Measurements from ENCODE around the gene HARBI1. TPM values are rescaled to one million over a fixed set of nuclear protein-coding genes. Genes with fewer than 3 reads are reported as not detected.

HARBI1 gene, protein sequence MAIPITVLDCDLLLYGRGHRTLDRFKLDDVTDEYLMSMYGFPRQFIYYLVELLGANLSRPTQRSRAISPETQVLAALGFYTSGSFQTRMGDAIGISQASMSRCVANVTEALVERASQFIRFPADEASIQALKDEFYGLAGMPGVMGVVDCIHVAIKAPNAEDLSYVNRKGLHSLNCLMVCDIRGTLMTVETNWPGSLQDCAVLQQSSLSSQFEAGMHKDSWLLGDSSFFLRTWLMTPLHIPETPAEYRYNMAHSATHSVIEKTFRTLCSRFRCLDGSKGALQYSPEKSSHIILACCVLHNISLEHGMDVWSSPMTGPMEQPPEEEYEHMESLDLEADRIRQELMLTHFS
- 1 to 10 TPM; 2.5 to 7.5 (median 3.6) TPM for total RNA-seq

DNA sequence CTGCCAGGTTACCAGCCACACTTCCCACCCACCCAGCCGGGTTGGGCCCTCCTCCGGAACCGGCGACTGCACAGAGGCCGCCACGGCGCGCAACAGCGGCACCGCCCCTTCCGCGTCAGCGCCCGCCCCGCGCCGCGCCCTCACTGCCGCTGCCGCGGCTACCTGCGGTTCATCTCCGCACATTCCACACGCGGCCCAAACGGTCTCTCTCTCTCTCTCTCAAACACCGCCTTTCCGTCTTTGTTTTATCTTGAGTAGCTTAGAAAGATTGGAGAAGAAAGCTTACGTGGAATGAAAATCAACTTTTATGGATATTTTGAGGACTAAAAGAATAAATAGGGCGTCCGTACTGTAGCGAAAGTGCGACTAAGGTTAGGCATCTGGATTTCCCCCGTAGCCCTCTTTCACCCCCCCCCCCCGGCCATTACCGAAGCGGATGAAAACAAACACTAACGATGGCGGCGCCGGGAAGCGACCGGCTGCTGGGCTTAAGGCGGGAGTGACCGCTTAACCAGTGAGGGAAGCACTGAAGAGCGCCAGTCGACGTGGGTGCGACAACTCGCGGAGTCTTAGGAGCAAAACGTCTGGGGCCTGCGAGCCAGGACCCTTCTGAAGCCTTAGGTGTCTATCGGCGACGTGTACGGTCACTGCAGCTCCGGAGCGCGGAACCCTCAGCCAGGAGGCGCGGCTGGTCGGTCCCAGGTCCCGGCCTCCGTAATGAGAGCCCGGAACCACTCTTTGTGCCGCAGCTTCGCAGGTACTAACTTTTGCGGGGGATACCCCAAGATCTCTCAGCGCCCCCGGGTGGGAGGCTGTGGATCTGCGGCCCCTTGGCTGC, at the start of gene HARBI1, which contains the start of gene ATG13:
Gene HARBI1, minus strand, starts transcription at position 94 of the 838 bp plus-strand sequence. CDS start 990 bp downstream, outside the sequence.
Gene ATG13, plus strand, starts transcription at position 420 of the 838 bp plus-strand sequence. CDS start 26,739 bp downstream, outside the sequence.
- TF ChIP-seq, protein P1, sequence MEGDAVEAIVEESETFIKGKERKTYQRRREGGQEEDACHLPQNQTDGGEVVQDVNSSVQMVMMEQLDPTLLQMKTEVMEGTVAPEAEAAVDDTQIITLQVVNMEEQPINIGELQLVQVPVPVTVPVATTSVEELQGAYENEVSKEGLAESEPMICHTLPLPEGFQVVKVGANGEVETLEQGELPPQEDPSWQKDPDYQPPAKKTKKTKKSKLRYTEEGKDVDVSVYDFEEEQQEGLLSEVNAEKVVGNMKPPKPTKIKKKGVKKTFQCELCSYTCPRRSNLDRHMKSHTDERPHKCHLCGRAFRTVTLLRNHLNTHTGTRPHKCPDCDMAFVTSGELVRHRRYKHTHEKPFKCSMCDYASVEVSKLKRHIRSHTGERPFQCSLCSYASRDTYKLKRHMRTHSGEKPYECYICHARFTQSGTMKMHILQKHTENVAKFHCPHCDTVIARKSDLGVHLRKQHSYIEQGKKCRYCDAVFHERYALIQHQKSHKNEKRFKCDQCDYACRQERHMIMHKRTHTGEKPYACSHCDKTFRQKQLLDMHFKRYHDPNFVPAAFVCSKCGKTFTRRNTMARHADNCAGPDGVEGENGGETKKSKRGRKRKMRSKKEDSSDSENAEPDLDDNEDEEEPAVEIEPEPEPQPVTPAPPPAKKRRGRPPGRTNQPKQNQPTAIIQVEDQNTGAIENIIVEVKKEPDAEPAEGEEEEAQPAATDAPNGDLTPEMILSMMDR (IDR thresholded peaks at IDR 0.05; ENCODE audit: low read depth), result no peak

DNA sequence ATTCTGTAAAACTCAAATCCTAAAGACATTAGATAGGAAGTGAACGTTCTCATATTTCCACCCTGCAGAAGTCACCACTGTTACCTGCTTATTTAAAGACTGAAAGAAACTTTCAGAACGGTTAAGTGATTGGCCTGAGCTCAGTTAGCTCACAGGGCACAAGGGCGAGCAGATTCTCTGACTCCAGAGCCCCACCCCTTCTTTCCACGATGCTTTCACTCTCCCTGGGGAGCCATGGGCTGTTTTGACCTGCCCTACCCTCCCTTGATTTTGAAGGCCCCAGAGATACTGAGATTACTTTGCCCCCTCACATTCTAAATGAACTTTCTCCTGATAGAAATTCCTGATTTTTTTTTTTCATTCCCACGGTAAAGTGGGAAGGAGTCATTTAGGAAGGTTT, 49.5 kb upstream of the HARBI1 start:
- TF ChIP-seq, protein P1 (IDR thresholded peaks at IDR 0.05; ENCODE audit: low read depth), result no peak

DNA sequence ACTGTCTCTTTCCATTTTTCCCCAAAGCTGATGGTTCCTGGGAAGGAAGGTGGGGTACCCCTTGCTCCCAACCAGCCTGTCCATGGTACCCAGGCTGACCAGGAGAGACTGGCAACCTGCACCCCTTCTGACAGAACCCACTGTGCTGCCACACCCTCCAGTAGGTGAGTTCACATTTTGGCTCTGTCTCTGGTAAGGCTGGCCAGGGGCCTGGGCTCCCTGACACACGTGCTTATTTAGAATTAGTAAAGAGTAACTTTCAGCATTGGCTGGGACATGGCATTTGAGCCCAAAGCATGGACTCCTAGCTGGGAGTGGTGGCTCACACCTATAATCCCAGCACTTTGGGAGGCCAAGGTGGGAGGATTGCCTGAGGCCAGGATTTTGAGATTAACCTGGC, 48.3 kb upstream of the HARBI1 start:
- TF ChIP-seq, protein P1 (IDR thresholded peaks at IDR 0.05; ENCODE audit: low read depth), result no peak

DNA sequence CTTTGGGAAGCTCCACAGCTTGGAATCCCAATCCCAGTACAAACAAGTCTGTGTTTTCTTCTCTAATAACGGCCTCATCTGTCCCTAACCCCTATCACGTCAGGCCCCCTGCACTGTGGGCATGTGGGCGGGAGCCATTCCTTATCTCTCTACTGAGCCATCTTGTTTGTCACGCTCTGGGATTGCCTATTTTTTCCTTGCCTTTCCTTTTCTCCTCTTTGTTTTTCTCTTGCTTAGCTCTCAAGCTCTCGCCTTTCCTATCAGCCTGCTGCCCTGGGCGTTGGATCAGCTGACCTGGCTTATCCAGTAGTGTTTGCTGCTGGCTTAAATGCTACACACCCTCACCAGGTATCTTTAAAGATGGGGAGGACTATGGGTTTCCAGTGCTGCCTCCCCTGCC, 47.6 kb upstream of the HARBI1 start:
- TF ChIP-seq, protein P1 (IDR thresholded peaks at IDR 0.05; ENCODE audit: low read depth), result no peak

DNA sequence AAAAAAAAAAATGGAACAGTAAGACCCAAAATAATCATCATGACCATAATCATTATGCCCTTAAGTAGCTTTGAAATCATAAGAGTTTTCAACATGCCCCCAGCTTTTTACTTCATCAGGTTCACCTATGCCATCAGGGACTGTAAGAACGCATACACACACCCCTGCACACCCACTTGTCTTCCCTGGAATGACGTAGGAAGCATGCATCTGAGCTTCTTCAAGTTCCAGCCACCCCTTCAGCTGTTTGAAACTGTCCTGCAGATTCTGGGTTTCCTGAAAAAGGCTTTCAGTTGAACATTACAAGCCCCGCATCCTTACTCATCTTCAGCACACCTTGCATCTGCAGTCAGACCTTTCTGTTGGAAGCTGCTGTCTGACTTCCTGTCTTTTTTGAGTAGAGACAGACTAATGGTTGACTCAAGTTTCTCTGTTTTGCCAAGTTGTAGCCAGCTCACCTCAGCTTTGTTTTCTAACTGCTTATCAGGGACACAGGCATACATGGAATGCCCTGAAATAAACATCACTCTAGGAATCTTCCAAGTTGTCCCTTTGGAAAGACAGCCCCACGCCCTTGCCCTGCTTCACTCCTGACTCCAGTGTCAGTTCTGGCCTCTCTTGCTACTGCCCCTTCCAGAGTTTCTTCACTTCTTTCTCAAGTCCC, 46.4 kb upstream of the HARBI1 start:
- TF ChIP-seq, protein P1 (IDR thresholded peaks at IDR 0.05; ENCODE audit: low read depth), result no peak

DNA sequence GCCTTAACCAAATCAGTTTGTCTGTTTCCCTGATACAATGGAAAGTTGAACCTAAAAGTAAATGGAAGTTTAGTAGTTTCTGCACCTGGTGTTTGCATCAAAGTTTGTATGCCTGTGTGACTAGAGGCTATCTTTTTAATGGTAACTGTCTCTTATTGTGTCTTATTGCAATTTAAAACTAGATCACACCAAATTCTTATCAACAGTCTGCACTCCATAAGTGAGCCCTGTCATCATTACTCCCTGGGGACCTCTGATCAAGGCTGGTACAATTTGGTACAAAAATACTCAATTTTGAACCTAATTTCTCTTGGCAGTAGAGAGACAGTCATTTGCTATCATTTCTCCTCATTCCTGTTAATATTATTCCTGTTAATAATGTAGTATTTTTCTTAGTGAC, 45.3 kb upstream of the HARBI1 start:
- TF ChIP-seq, protein P1 (IDR thresholded peaks at IDR 0.05; ENCODE audit: low read depth), result no peak
